ENCODE measurements around the gene RFK.
"Not testable (repeated sequence)": the region's sequence is repeated elsewhere in the genome, so short reads cannot be mapped to it uniquely, and the experiment has no call there.

Gene RFK

GRCh38 chr9:76369583-76369982, 24.6 kb downstream of the RFK start:
- DNase-seq, result no peak

- no peak for DNase-seq
These were observed 28.0 kb downstream of the RFK start for GRCh38 chr9:76366275-76366674.

- DNase-seq, result no peak
These were observed 29.2 kb downstream of the RFK start for GRCh38 chr9:76365028-76365427.

GRCh38 chr9:76363032-76363395, 31.2 kb downstream of the RFK start:
- no peak for DNase-seq

- DNase-seq, result not testable (repeated sequence)
These were observed 31.7 kb downstream of the RFK start for GRCh38 chr9:76362332-76363031.

GRCh38 chr9:76359766-76360165, 34.5 kb downstream of the RFK start:
- no peak for DNase-seq

GRCh38 chr9:76359365-76359764, 34.9 kb downstream of the RFK start:
- no peak for DNase-seq

- no peak for DNase-seq
These were observed 35.5 kb downstream of the RFK start for GRCh38 chr9:76358628-76359280.

- no peak for DNase-seq
These were observed 36.7 kb downstream of the RFK start for GRCh38 chr9:76357555-76357954.

GRCh38 chr9:76355886-76356285, 38.3 kb downstream of the RFK start:
- no peak for DNase-seq

- no peak for DNase-seq
These were observed 40.0 kb downstream of the RFK start for GRCh38 chr9:76354221-76354620.

GRCh38 chr9:76353280-76353679, 40.9 kb downstream of the RFK start:
- no peak for DNase-seq

- DNase-seq, result no peak
These were observed 42.1 kb downstream of the RFK start for GRCh38 chr9:76352026-76352620.

- no peak for DNase-seq
These were observed 43.2 kb downstream of the RFK start for GRCh38 chr9:76351006-76351405.

GRCh38 chr9:76349865-76350264, 44.4 kb downstream of the RFK start:
- DNase-seq, result no peak

- no peak for DNase-seq
These were observed 51.4 kb downstream of the RFK start for GRCh38 chr9:76342858-76343257.

GRCh38 chr9:76342201-76342600, 52.0 kb downstream of the RFK start:
- no peak for DNase-seq

GRCh38 chr9:76341616-76342015, 52.6 kb downstream of the RFK start:
- DNase-seq, result no peak

GRCh38 chr9:76338418-76338817, 55.8 kb downstream of the RFK start:
- DNase-seq, result no peak

GRCh38 chr9:76336027-76336426, 58.2 kb downstream of the RFK start:
- DNase-seq, result no peak
